Activated naive CD4-positive, alpha-beta T cell treated with anti-CD3 and anti-CD28 coated beads for 36 hours (primary cell): ENCODE data around the gene B4GALT1. TPM values are rescaled to one million over a fixed set of nuclear protein-coding genes. Genes with fewer than 3 reads are reported as not detected.
A peak's percentile ranks its signal among the peaks of the same experiment; 100 is the strongest.

ENCODE experiments used
- CTCF ChIA-PET: fragments of 350-600 bp; sonication (Branson Sonifier 250); formaldehyde crosslinking; loops from one replicate; lab custom pipeline; 2021; ENCODE audit warnings: antibody characterized with exemption; lab: Charles Lee
- DNase-seq: peaks from one replicate; pipeline ENCODE4 v3.0.0-alpha.2; 2020
- H3K27ac Mint-ChIP-seq: one replicate; pipeline ENCODE4 v1.8.0; 2021; ENCODE audit warnings: mild to moderate bottlenecking, mixed read lengths
- H3K27me3 Mint-ChIP-seq: one replicate; pipeline ENCODE4 v1.8.0; 2021; ENCODE audit warnings: low read depth, mixed read lengths
- H3K36me3 Mint-ChIP-seq: one replicate; pipeline ENCODE4 v1.8.0; 2021; ENCODE audit warnings: low read depth, mixed read lengths
- H3K4me1 Mint-ChIP-seq: one replicate; pipeline ENCODE4 v1.8.0; 2021; ENCODE audit warnings: low read depth, mixed read lengths
- H3K4me3 Mint-ChIP-seq: one replicate; pipeline ENCODE4 v1.8.0; 2021; ENCODE audit warnings: mild to moderate bottlenecking, moderate library complexity, mixed read lengths
- H3K9me3 Mint-ChIP-seq: one replicate; pipeline ENCODE4 v1.8.0; 2021; ENCODE audit warnings: mixed read lengths
- intact Hi-C: fragments of 100-400 bp; cut with micrococcal nuclease; formaldehyde crosslinking; loops from one replicate; pipeline ENCODE4 v1.15.1; 2023
- total RNA-seq, 2 experiments: library from RNA; stranded (reverse); gene quantifications; one replicate each; pipeline ENCODE4 v1.2.3, GENCODE V29; 2021

Gene B4GALT1
- total RNA-seq, 2 experiments from 2014 or later = 42.8 to 44.1 TPM

DNA sequence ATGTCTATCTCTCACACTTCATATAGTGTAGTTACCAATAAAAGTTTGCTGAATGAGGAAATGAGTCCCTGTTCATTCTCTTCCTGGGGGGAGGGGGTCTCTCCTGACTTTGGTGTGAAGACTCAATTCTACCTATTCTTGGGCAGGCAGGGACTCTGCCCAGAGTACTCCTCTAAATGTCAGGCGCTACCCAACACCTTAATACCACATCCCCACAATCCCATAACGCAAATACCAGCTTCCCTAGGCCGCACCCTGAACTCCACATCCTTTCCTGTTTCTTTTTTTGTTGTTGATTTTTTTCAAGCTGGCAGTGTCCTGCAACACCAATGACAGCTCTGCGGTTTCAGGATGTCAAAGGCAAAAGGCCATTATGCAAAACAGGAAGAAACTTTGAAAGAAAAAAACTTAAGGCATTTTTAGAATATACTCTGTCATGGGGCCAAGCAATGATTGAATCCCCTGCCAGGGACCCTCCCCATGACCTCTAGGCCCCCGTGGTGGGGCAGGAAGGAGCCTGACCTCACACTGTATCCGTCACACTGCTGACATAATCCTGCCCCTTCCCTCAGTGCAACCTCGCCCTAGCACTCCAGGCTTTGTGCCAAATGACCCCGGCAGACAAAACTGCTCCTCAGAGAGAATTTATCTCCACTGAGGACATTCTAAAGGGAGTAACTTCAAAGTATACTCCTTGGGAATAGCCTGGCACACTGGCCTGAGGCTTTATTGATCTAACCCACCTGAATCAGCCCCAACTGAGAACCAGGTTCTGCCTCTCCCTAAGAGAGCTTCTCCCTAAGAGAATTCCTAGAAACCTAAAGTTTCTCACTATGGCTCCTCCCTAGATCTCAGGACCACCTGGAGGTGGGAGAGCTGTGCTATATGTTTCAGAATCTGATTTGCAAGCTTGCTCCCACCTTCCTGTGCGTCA is 8.0 kb downstream of the B4GALT1 start:
- CTCF ChIA-PET = interaction anchor here (1.1 to 2.1 kb wide), 5 partner anchors 8 to 67 kb away, joined by 3 to 10 read pairs (median 4); no protein-coding TSS in a partner anchor
- Mint-ChIP-seq H3K4me1 (peaks cover 92% of the 10 kb centered on the region), H3K4me3 (peak overlapping the region; percentile 64), H3K27ac (peak overlapping the region; percentile 97), H3K27me3 (no peaks in the 10 kb centered on the region), H3K9me3 (no peaks in the 10 kb centered on the region), H3K36me3 (peaks cover 2% of the 10 kb centered on the region)
- DNase-seq = peak; percentile 69
- intact Hi-C loops = loop anchor here (1.0 to 5.0 kb wide), 8 partner anchors 8 to 658 kb away; partner anchors contain the start of genes B4GALT1, DNAJA1, NFX1 and SMIM27

- H3K36me3 Mint-ChIP-seq = peaks cover 2% of the 10 kb centered on the region
- intact Hi-C loops = loop anchor here (2.0 to 5.0 kb wide), 4 partner anchors 133 to 659 kb away; partner anchors contain the start of genes DNAJA1, NFX1, SMIM27 and TOPORS
Observed at GRCh38 chr9:33157960-33158842, 8.9 kb downstream of the B4GALT1 start.

GRCh38 chr9:33155393-33155792 is 11.7 kb downstream of the B4GALT1 start:
- H3K4me1 Mint-ChIP-seq = peaks cover 89% of the 10 kb centered on the region
- CTCF ChIA-PET = interaction anchor here (0.6 kb wide), 2 partner anchors 10 to 130 kb away, joined by 3 read pairs; no protein-coding TSS in a partner anchor
- H3K36me3 Mint-ChIP-seq = peaks cover 2% of the 10 kb centered on the region
- intact Hi-C loops = loop anchor here (5.0 kb wide), 1 partner anchor 662 kb away; the partner anchor contains the start of gene UBE2R2
- no peak overlapping the region for H3K4me3 Mint-ChIP-seq
- no peaks in the 10 kb centered on the region for H3K27me3 Mint-ChIP-seq
- no peaks in the 10 kb centered on the region for H3K9me3 Mint-ChIP-seq
- H3K27ac Mint-ChIP-seq = peak overlapping the region; percentile 55
- DNase-seq = no peak

More at GRCh38 chr9:33157960-33158842, 8.9 kb downstream of the B4GALT1 start:
- peaks cover 91% of the 10 kb centered on the region for H3K4me1 Mint-ChIP-seq
- H3K27me3 Mint-ChIP-seq = no peaks in the 10 kb centered on the region
- CTCF ChIA-PET = interaction anchor here (0.7 to 1.2 kb wide), 3 partner anchors 13 to 18 kb away, joined by 3 to 4 read pairs (median 3); no protein-coding TSS in a partner anchor
- DNase-seq = no peak
- H3K9me3 Mint-ChIP-seq = no peaks in the 10 kb centered on the region
- no peak overlapping the region for H3K4me3 Mint-ChIP-seq
- peak overlapping the region; percentile 97 for H3K27ac Mint-ChIP-seq

DNA sequence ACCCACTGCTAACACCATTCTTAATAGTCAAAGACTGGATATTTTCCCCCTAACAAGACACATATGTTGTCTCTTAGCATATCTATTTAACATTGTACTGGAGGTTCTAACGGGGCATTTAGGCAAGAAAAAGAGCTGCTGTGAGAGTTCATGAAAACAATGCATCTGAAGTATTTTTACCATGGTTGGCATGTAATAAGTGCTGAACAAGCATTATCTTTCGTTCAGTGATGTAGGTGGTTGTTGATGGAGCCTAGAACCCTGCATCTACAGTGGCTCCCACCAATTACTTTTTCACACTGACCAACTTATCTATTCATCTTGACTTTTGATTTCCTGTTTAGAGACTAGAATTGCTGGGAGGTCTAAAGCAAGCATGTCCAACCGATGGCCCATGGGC is 12.8 kb downstream of the B4GALT1 start:
- Mint-ChIP-seq H3K4me3 (no peak overlapping the region), H3K4me1 (peaks cover 82% of the 10 kb centered on the region), H3K9me3 (no peaks in the 10 kb centered on the region), H3K27ac (peak overlapping the region; percentile 54), H3K36me3 (peaks cover 2% of the 10 kb centered on the region), H3K27me3 (no peaks in the 10 kb centered on the region)
- intact Hi-C loops = loop anchor here (1.0 kb wide), 1 partner anchor 13 kb away; no protein-coding TSS in a partner anchor
- CTCF ChIA-PET = no interaction called here
- DNase-seq = no peak

DNA sequence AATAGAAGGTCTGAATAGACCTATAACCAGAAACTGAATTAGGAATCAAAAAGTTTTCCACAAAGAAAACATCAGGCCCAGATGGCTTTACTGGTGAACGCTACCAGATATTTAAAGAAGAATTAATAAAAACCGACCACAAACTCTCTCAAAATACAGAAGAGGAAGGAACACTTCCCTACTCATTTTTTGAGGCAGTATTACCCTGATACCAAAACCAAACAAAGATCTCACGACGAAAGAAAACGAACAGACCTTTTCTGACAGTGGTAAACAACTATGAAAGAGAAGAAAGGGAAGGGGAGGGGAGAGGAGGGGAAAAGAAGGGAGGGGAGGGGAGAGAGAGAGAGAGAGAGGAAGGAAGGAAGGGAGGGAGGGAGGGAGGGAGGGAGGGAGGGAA is 13.5 kb downstream of the B4GALT1 start:
- Mint-ChIP-seq H3K27ac (peak overlapping the region; percentile 76), H3K4me3 (peak overlapping the region; percentile 8), H3K36me3 (peaks cover 2% of the 10 kb centered on the region), H3K4me1 (peaks cover 80% of the 10 kb centered on the region), H3K27me3 (no peaks in the 10 kb centered on the region), H3K9me3 (no peaks in the 10 kb centered on the region)
- DNase-seq = no peak
- CTCF ChIA-PET = interaction anchor here (1.0 kb wide), 1 partner anchor 14 kb away, joined by 3 read pairs; no protein-coding TSS in a partner anchor
- intact Hi-C loops = loop anchor here (1.0 kb wide), 1 partner anchor 12 kb away; no protein-coding TSS in a partner anchor

GRCh38 chr9:33153001-33153400 is 14.1 kb downstream of the B4GALT1 start:
- no peaks in the 10 kb centered on the region for H3K27me3 Mint-ChIP-seq
- intact Hi-C loops = no loop called here

DNA sequence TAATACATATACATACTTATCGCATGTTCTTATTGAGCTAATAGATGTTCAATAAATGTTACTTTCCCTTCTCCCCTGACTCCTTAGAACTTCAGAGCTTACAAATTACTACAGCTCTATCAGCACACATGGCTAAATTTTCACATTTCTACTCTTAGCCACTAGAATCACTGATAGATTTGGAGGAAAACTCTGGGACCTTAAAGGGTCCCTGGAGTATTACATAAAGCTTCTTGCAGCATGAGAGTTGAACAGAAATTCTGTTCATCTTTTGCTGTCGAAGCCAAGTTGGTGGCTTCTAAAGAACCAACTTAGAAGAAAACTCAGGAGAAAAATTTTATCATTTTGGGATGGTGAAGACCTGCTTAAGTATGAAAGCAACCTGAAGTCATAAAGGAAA is 15.5 kb downstream of the B4GALT1 start:
- Mint-ChIP-seq H3K27me3 (no peaks in the 10 kb centered on the region), H3K27ac (peak overlapping the region; percentile 6), H3K36me3 (peaks cover 3% of the 10 kb centered on the region), H3K4me3 (no peak overlapping the region), H3K9me3 (no peaks in the 10 kb centered on the region), H3K4me1 (peaks cover 81% of the 10 kb centered on the region)
- no peak for DNase-seq
- intact Hi-C loops = no loop called here
- CTCF ChIA-PET = interaction anchor here (0.7 to 2.0 kb wide), 5 partner anchors 8 to 19 kb away, joined by 3 to 9 read pairs (median 4); no protein-coding TSS in a partner anchor

More at GRCh38 chr9:33153001-33153400, 14.1 kb downstream of the B4GALT1 start:
- Mint-ChIP-seq H3K4me3 (no peak overlapping the region), H3K27ac (peak overlapping the region; percentile 76), H3K36me3 (peaks cover 2% of the 10 kb centered on the region), H3K4me1 (peaks cover 80% of the 10 kb centered on the region), H3K9me3 (no peaks in the 10 kb centered on the region)
- CTCF ChIA-PET = interaction anchor here (1.0 kb wide), 1 partner anchor 14 kb away, joined by 3 read pairs; no protein-coding TSS in a partner anchor
- no peak for DNase-seq

DNA sequence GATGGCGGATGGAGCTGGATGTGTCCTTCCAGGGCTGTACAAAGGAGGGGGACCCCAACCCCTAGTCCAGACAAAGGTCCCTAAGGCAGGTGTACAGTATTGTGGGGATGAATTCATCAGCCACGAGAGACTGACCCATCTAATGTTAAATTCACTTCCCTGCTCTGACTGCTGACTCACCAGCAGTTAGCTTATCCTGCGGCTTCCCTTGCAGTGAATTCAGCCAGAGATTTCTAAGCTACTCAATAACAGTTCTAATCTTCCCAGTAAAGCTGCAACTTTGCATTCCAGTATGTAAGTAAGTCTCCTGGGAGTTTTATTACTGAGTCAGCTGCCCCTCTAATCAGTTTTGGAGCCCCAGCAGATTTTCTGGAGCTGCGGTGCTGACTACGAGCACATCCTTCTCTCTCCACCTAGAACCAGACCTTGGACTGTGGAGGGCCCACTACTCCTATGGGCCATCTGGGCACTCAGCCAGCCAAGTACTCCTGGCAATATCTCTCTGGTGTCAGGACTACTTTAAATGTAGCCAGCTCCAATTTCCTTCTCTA is 16.1 kb downstream of the B4GALT1 start:
- no peaks in the 10 kb centered on the region for H3K9me3 Mint-ChIP-seq
- CTCF ChIA-PET = interaction anchor here (0.7 to 2.0 kb wide), 6 partner anchors 9 to 28 kb away, joined by 3 to 9 read pairs (median 4); no protein-coding TSS in a partner anchor
- peaks cover 84% of the 10 kb centered on the region for H3K4me1 Mint-ChIP-seq
- H3K27ac Mint-ChIP-seq = no peak overlapping the region
- peaks cover 3% of the 10 kb centered on the region for H3K36me3 Mint-ChIP-seq
- intact Hi-C loops = no loop called here
- no peak overlapping the region for H3K4me3 Mint-ChIP-seq
- no peaks in the 10 kb centered on the region for H3K27me3 Mint-ChIP-seq
- DNase-seq = no peak

DNA sequence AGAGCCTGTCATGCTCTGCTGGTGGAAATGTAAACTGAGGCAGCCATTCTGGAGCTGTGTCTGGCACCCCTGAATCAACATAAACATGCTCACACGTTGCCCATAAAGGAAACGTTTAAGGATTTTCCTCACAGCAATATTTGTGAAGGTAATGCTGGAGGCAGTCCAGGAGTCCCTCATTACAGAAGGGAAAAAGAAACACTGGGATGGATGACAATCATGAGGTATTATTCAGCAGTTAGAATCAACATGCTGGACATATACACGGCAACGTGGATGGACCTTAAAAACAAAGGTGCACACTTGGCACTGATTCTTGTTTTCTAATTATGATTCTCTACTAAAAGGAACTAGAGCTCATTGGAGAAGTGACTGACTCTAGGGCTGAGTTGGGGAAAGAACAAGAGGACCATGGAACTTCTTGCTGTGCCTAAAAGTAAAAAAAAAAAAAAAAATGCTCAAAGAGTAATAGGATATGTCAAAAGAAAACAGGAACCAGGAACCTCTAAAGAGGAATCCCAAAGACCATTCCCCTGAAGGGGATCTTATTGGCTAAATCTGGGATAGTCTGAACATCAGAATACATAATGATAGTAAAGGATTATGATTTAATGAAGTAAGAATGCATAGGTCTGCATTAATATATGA is 18.6 kb downstream of the B4GALT1 start:
- no peak for DNase-seq
- Mint-ChIP-seq H3K27ac (no peak overlapping the region), H3K9me3 (no peaks in the 10 kb centered on the region), H3K4me1 (peaks cover 83% of the 10 kb centered on the region), H3K4me3 (no peak overlapping the region), H3K27me3 (no peaks in the 10 kb centered on the region), H3K36me3 (peaks cover 5% of the 10 kb centered on the region)
- intact Hi-C loops = no loop called here
- CTCF ChIA-PET = interaction anchor here (0.7 to 1.2 kb wide), 4 partner anchors 13 to 66 kb away, joined by 3 to 7 read pairs (median 4); partner anchors contain the start of gene B4GALT1

DNA sequence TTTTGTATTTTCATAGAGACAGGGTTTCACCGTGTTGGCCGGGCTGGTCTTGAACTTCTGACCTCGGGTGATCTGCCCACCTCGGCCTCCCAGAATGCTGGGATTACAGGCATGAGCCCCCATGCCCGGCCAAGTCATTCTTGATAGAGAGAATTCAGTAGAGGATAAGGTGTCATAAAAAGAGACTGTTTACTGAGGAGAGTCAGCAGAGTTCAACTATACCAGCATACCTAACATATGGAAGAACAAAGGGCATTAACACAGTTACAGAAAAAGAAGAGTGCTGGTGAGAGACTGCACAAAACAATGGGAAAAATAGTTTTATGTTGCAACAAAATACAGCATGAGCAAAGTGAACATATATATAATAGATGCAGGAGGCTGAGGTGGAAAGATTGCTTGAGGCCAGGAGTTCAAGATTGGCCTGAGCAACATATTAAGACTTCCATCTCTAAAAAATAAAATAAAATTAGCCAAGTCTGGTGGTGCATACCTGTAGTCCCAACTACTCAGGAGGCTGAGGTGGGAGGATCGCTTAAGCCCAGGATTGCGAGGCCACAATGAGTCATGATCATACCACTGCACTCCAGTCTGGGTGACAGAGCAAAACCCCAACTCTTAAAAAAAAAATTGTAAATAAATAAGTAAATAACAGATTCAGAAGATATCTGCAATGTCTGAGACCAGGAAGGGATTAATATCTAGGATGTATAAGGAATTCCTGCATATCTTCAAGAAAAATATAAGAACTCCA is 19.5 kb downstream of the B4GALT1 start:
- Mint-ChIP-seq H3K27ac (no peak overlapping the region), H3K4me3 (no peak overlapping the region), H3K27me3 (no peaks in the 10 kb centered on the region), H3K9me3 (no peaks in the 10 kb centered on the region), H3K36me3 (peaks cover 6% of the 10 kb centered on the region), H3K4me1 (peaks cover 79% of the 10 kb centered on the region)
- intact Hi-C loops = no loop called here
- no peak for DNase-seq
- CTCF ChIA-PET = interaction anchor here (0.7 kb wide), 1 partner anchor 16 kb away, joined by 3 read pairs; no protein-coding TSS in a partner anchor
